ENCODE results near the gene TMEM150B.

The TMEM150B gene

DNA sequence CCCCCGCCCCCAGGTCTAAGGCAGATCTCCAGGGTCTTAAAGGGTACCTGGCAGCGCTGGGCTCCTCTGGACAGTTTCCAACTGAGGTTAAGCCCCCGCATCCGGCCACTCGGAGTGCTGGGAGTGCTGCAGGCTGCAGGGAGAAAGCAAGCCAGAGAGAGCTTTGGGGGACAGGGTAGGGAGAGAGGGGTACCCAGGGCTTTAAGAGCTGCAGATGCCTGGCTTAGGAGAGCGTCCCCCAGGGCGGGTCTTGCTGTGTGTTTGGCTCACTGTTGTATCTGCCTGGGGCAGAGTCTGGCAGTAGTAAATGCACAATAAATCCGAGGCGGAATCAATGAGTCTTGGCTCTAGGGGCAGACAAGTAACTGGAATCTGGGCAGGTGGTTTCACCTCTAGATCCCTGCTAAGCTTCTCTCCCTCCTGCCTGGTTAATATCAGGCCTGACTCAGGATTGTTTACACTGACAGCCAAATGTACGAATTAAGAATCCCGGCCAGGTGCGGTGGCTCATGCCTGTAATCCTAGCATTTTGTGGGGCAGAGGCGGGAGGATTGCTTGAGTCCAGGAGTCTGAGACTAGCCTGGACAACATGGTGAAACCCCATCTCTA, 30.2 kb upstream of the TMEM150B start:
- DNase-seq (ENCODE audit: low read depth in 3 of 3, low spot score in 1 of 3), result no peak

DNA sequence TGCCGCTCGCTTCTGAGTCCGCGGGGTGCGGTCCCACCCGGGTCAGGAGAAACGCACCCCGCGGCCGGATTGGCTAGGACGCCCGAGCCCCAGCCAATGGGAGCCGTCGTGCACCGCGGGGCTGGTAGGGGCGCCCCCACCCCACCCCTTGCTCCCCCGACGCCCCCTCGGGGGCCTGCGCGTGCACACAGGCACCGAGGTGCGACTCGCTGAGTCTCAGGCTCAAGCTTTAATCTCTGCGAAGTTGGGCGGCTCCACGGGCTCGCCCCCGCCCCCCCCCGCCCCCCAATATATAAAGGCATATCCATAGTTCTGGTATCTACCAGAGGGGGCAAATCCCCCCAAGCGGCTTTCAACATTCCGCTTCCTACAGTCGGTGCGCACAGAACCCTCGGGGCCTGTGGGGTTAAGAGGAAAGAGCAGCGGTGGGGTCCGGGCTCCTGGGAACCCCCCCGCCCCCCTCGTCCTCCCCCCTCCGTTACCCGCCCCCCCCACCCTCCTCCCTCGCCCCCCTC, 29.6 kb upstream of the TMEM150B start, which contains the start of gene COX6B2:
TSS of gene COX6B2 (minus strand) at position 22 of the 515 bp plus-strand sequence. CDS start 198 bp downstream, outside the sequence.
- no peak for DNase-seq (ENCODE audit: low read depth in 3 of 3, low spot score in 1 of 3)

DNA sequence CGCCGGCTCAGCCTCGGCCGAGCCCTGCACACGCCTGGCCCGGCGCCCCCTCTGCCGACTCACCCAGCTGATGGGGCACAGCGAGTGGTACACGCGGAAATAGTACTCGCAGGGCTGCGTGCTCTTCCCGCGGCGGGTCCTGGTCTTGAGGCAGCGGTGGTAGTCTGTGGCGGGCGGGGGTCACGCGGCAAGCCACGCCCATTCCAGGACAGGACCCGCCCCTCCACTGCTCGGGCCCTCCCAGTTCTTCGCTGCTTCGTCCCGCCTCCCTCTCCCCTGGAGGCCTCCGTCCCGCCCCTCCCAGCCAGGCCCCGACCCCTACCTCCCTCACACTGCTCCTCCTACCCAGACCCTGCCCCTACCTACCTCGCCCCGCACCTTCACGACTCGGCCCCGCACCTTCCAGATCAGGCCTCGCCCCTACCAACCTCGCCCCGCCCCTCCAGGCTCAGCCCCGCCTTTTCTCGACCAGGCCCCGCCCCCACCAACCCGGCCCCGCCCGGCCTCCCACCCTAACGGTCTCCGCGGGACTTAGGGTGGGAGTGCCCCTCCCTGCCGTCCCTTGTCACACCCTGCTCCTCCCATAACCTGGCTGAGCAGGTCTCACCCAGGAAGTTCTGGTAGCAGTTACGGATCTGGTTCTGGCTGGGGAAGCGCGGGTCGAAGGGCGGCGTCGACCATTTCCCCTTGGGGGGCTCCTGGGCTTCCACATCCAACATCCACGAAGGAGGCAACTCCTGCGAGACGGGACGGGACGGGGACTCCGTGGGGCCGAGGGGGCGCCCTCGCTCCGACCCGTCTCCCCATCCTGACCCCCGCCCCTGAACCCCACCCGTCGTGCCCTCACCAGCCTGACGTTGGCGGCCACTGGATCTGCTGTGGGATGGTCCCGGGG, 28.9 kb upstream of the TMEM150B start:
- peak; percentile 16 to 45 (median 29) for DNase-seq (ENCODE audit: low read depth in 3 of 3, low spot score in 1 of 3)

DNA sequence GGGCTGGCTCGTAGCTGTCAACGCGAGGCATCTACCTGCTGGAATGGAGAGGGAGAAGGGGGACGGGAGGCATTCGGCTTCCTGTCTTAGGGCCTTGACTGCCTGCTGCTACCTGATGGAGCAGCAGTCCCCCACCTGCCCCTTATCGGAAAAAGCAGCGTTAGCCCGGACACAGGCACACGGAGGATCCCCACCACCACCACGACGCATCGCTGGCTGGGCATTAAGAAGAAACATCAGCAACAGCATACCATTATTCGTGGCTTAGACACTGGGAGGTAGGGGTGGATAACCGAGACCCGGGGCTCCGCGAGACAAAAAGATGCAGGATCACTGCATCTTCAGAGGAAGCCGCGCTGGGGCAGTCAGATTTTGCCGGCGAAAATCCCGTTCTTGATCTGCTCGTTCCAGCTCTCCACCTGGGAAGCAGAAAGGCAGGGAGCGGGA, 28.2 kb upstream of the TMEM150B start:
- DNase-seq (ENCODE audit: low read depth in 3 of 3, low spot score in 1 of 3), result no peak

DNA sequence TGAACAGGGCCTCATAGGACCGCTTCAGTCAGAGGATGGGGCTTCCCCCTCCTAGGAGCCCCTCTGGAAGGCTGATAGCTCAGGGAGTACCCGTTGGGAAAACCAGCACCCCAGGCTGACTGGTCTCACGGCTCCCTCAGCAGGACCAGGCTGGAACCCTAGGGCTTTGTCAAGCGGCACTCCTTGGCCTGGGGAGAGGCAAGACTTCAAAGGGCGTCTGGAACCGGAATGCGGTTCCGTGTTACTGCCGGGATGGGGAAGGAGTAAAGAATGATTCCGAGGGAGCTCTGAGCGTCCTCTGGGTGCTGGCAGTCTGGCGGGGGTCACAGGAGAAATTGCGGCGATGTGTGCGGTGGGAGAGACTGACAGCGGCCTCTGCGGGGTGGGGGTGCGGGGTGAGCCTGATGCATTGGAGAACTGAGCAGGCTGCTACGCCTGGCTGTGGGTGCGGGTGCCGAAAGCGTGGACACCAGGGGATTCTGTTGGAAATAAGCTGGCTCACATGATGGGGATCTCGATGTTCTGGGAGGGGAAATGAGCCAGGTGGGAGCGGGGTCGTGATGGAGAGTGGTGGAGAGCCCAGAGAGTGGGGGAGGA, 27.5 kb upstream of the TMEM150B start:
- DNase-seq (ENCODE audit: low read depth in 3 of 3, low spot score in 1 of 3), result no peak

DNA sequence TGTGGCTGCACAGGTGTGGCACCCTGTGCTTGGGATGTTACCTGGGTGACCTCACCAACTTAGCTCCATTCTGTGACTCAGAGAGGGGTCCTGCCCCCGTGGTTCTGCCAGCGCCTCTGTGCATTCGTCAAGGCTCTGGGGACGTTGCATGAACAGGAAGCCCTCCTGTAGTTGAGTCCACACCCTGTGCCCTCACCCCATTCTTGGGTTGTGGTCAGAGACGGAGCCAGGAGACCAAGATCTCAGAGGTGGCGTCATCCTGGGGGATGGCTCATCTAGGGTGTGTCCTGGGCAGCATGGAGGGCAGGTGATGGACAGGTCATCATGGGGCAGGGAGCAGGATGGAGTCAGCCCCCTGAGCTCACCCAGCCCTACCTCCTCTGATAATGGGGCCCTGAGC, 26.9 kb upstream of the TMEM150B start:
- DNase-seq (ENCODE audit: low read depth in 3 of 3, low spot score in 1 of 3), result no peak

DNA sequence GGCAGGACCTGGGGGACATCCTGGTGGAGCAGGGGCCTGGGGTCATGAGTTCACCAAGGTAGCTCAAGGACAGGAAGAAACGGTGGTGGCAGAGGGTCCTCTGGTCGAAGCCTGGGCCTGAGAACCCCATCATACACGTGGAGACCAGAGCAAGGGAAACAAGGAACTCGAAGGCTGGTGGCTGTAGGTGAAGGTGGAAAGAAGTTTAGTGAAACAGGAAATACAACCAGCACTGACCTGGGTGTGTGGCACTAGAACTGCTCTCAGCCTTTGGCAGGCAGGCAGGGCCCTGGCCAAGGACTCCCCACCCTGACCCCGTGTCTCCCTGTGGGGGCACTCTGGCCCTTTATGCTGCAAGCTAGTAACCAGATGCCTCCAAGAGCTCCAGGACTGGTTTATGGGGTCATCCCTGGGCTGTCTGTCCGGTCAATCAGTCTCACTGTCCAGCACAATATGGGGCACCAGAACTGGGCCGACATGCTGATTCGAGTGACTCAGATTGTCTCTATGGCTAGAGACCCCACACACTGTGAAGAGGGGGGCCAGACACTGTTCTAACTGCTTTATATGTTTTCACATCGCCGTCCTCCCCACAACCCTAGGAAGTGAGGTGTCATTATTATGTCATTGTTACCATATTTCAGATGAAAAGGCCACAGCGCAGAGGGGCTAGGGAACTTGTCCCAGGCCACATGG, 25.6 kb upstream of the TMEM150B start:
- no peak for DNase-seq (ENCODE audit: low read depth in 3 of 3, low spot score in 1 of 3)

DNA sequence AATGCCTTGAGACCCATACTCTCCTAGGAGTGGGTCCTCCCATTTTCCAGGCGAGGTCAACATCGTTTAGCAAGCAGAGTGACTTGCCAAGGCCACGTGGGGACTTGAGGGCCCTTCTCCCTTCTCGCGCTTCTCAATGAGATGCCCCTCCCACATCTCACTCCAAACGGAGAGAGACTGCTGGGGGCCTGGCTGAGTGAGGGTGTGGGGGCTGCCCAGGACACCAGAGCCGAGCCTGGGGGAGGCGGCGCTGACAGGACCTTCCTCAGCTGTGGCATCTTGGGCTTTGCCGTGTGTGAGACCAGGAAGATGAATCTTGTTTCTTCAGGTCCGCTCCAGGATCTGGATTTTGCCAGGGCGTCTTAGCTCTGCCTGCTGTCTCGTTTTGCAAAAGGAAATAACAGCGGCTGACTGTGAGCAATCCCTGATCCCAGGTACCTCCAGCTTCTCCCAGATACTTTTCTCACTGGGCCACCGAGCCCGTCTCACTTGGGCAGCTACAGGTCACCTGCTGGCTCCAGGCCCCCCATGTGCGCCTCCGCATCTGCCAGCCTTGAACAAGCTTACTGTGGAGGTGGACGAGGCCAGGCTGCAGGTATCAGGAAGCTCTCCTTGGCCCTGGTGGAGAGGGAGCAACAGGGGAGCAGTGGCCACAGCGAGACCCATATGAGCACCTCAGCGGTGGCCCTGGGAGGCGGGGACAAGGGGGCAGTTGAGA, 23.3 kb upstream of the TMEM150B start:
- no peak for DNase-seq (ENCODE audit: low read depth in 3 of 3, low spot score in 1 of 3)

DNA sequence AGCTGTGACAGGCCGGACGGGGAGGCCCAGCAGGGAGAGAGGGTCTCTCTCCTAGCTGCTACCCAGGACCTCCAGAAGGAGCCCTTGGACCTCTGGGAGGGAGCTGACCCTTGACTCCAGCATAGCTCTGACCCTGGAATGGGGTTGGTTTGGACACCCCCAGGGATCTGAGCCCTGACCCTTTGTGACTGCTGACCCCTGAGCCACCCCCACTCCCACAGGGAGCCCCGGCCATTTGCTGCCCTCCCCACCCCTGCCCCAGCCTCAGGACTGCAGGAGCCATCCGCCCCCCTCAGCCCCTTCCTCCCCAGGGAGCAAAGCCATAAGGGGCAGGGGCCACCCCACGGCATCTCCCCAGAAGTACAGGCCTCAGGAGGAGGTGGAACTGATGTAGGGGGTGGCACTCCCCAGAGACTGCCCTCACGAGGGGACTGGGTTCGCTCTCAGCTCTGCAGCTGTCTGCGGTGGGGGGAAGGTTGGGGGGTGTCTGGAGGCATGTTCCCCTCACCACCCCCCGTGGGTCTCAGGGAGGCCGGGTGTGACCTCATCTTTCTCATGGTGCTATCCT, 22.4 kb upstream of the TMEM150B start:
- no peak for DNase-seq (ENCODE audit: low read depth in 3 of 3, low spot score in 1 of 3)

DNA sequence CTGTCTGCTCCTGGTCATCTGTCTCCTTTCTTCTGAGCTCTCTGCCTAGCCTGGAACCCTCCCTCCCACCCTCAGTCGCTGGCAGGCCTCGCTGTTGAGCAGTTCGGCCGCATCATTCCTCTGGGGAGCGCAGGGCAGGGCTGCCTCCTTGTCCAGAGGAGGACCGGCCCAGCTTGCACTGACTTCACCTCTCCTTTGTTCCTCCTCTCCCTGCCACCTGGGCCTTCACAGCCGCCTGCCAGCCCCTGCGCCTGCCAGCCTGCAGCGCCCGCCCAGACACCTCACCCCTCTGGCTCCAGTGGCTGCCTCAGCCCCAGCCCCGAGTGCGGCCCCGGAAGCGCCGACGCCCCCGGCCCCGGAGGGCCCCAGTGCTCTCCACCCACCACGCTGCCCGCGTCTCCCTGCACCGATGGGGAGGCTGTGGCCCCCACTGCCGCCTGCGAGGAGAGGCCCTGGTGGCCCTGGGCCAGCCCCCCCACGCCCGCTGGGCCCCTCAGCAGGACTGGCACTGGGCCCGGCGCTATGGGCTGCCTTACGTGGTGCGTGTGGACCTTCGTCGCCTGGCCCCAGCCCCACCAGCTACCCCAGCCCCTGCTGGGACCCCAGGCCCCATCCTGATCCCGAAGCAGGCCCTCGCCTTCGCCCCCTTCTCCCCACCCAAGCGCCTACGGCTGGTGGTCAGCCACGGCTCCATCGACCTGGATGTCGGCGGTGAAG, 21.7 kb upstream of the TMEM150B start:
- no peak for DNase-seq (ENCODE audit: low read depth in 3 of 3, low spot score in 1 of 3)

DNA sequence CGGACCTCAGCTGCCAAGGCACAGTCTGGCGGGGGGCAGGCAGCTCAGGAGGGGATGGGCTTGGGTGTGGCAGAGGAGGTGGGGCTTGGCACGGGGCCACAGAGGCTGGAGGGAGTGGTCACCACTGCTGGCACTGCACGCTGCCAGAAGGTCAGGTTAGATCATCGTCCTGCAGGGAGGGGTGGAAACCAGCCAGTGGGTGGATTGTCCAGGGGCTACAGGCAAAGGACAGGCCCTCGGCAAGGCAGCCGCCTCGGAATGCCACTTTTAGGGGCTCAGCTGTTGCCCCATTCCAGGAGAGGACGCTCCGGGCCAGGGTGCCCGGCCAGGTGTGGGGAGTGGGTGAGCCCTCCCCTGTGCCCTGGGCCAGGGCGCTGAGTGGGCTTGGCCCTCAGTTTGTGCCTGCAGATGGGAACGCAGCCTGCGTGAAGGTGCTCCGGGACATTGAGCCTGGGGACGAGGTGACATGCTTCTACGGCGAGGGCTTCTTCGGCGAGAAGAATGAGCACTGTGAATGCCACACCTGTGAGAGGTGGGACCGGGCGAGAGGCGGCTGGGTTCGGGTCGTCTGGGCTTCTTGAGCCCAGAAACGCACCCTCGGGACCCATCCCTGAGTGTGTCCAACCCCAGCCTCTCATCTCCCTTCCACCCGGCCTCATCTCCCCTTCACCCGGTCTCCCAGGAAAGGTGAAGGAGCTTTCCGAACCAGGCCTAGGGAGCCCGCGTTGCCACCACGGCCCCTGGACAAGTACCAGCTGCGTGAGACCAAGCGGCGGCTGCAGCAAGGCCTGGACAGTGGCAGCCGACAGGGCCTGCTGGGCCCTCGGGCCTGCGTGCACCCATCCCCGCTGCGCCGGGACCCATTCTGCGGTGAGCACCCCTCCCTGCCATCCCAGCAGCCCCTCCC, 20.9 kb upstream of the TMEM150B start:
- DNase-seq (ENCODE audit: low read depth in 3 of 3, low spot score in 1 of 3), result no peak

DNA sequence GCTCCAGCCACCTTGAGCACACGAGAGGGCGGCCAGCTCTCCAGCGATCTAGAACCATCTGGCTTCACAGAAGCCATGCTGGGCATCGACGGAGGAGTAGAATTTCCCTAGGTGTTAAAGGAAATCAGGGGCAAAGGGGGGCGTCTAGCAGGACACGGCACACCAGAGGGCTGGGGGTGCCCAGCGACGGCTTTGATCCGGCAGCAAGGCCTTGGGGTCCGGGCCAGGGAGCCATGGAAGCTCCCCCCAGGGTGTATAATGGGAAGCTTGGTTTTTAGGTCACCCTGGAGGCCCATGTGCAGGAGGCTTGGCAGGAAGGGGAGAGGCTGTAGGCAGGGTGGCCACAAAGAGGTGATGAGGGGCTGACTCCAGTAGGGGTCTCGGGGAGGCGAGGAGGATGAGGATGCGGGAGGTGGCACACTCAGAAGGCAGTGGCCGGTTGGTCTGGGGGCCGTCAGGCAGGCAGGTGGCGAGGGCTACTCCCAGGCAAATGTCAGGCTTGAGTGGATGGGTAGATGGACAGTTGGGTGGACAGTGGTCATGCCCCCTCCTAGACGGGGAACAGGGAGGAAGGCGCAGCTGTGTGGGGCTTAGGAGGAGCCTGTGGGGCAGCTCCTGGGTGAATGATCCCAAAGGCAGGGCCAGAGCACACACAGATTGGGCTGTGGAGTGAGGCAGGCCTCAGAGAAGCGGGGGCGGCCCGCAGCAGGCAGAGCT, 20.1 kb upstream of the TMEM150B start:
- DNase-seq (ENCODE audit: low read depth in 3 of 3, low spot score in 1 of 3), result no peak

DNA sequence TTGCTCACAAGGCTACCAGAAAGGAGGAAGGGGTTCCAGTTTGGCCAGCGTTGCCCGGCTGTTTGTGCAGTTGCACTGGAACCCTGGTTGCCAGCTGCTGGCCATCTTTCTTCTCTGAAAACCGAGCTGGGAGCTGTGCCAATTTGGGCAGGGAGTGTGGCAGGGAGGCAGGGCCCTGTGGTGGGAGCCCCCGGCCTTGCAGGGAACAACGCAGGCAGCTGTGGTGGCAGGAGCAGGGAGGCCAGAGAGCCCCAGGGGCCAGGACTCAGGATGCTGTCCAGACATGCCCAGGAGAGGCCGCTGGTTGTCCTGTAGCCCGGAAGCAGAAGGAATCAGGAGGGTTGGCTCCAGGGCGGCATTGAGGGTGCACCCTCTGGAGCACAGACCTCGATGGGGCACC, 19.3 kb upstream of the TMEM150B start:
- DNase-seq (ENCODE audit: low read depth in 3 of 3, low spot score in 1 of 3), result no peak

DNA sequence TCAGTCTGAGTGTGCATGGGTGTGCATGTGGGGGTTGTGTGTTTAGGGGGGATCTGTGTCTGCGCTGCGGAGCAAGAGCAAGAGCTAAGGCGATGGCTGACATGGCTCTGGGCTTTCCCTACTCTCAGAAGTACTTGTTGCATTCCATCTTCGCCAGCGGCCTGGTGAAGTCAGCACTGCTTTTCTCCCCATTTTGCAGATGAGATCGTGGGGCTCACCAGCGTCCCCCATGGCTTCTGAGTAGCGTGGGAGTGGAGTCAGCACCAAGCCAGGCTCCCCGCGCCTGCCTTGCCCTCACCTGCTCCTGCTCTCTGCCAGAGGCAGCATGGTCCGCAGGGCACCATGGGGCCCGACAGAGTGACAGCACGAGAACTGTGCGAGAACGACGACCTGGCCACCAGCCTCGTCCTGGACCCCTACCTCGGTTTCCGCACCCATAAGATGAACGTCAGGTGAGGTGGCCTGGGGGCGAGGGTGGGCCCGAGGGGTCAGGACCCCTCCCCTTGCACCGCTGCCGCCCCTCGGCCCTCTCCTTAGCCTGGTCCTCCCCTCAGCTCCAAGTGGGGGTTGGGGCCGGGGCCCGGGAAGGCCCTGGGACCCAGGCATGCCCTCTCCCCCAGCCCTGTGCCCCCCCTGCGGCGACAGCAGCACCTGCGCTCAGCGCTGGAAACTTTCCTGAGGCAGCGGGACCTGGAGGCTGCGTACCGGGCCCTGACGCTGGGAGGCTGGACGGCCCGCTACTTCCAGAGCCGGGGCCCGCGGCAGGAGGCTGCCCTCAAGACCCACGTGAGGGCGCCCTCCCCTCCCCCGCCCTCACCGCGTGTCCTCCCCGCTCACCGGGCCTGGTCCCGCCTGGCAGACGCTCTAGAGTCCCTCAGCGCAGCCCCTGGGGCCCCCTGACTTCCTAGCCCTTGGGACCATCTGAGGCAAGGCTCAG, 16.7 kb upstream of the TMEM150B start:
- DNase-seq (ENCODE audit: low read depth in 3 of 3, low spot score in 1 of 3), result no peak

DNA sequence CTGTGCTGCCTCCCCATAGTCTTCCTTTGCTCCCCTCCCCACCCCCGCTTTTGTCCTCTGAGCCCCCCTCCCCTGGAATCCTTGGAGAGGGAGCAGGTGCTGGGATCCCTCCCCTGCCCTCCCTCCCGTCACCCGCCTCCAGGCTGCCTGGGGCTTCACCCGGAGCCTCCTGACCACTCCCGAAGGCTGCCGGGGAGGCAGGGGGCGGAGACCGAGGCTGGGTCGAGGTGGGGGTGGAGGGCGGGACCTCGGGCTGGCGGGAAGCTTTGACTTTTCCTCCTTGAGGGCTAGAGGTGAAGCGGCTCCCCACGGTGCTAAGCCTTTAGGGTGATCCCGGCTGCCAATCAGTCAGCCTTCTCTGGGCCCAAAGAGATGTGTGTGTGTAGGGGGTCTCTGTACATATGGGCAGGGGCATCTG, 16.0 kb upstream of the TMEM150B start:
- peak in 1 of 3 donors; percentile 46 for DNase-seq (ENCODE audit: low read depth in 3 of 3, low spot score in 1 of 3)

DNA sequence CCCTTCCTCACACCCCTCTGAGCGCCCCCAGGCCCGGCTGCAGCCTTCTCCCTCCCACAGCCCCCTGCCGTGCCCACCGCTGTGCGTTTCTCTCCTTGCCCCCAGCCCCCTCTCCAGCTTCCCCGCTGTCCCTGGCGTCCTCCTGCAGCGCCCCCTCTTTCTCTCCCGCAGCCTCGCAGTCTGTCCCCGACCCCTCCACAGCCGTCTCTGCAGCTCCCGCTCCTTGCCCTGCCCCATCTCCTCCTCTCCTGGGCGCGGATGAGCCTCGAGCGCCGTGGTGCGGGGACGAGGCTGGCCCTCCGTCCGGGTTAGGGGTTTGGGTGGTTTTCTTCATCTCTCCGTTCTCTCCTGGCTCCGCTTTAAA, 15.6 kb upstream of the TMEM150B start:
- no peak for DNase-seq (ENCODE audit: low read depth in 3 of 3, low spot score in 1 of 3)
